SK-N-MC (cell line): ENCODE measurements around the gene ZNF587B.
"Not testable (repeated sequence)": the region's sequence is repeated elsewhere in the genome, so short reads cannot be mapped to it uniquely, and the experiment has no call there.

Source experiments
- EZH2 ChIP-seq: fragments of 200-600 bp; sonication (generic); IDR thresholded peaks from one replicate; pipeline ENCODE4 v1.6.1; 2017; ENCODE audit warnings: antibody characterized with exemption
- FOXP2 ChIP-seq: optimal IDR thresholded peaks from 2 replicates; pipeline ENCODE3; 2011; ENCODE audit warnings: mild to moderate bottlenecking, moderate library complexity; ENCODE audit not compliant: insufficient read depth; ENCODE audit errors: extremely low read length, control extremely low read depth
- POLR2AphosphoS5 ChIP-seq: IDR thresholded peaks from 2 replicates; pipeline ENCODE4 v1.6.1; 2012; ENCODE audit warnings: mild to moderate bottlenecking, low read depth, low read length, borderline replicate concordance

- not testable (repeated sequence) for TF ChIP-seq POLR2AphosphoS5, EZH2, FOXP2
These were observed 19.4 kb upstream of the ZNF587B start for GRCh38 chr19:57810410-57811295.
